ENCODE measurements around the gene SLC25A3. TPM values are rescaled to one million over a fixed set of nuclear protein-coding genes. Genes with fewer than 3 reads are reported as not detected.
"Not testable (repeated sequence)": the region's sequence is repeated elsewhere in the genome, so short reads cannot be mapped to it uniquely, and the experiment has no call there.

The SLC25A3 gene
- total RNA-seq, 3 donors from 2014 or later = 617 to 741 (median 658) TPM

DNA sequence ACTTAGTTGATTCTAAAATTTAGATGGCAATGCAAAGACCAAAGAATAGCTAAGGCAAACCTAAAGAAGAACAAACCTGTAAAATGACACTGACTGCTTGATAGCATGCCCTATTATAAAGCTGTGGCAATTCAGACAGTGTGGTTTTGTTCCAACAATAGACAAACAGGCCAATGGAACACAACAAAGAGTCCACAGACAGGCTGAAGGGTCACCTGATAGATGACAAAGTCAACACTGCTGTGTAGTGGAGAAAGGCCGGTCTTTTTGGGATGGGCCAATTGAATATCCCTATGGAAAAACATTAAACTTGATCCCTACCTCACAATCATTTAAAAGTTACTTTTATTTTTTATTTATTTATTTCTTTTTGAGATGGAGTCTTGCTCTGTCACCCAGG, 33.8 kb upstream of the SLC25A3 start:
- no peak for ATAC-seq
- TF ChIP-seq, protein P1, sequence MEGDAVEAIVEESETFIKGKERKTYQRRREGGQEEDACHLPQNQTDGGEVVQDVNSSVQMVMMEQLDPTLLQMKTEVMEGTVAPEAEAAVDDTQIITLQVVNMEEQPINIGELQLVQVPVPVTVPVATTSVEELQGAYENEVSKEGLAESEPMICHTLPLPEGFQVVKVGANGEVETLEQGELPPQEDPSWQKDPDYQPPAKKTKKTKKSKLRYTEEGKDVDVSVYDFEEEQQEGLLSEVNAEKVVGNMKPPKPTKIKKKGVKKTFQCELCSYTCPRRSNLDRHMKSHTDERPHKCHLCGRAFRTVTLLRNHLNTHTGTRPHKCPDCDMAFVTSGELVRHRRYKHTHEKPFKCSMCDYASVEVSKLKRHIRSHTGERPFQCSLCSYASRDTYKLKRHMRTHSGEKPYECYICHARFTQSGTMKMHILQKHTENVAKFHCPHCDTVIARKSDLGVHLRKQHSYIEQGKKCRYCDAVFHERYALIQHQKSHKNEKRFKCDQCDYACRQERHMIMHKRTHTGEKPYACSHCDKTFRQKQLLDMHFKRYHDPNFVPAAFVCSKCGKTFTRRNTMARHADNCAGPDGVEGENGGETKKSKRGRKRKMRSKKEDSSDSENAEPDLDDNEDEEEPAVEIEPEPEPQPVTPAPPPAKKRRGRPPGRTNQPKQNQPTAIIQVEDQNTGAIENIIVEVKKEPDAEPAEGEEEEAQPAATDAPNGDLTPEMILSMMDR (IDR thresholded peaks at IDR 0.05) = no peak

DNA sequence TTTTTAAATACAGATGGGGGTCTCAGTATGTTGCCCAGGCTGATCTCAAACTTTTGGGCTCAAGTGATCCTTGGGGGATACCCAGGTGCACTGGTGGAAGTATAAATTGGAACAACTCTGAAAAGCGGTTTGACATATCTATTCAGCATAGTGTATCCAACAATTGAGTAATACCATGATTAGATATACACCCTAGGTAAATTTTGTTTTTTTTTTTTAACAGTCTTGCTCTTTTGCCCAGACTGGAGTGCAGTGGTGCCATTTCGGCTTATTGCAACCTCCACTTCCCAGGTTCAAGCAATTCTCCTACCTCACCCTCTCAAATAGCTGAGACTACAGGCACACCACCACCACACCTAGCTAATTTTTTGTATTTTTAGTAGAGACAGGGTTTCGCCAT, 31.6 kb upstream of the SLC25A3 start:
- H3K4me1 ChIP-seq (ENCODE audit: low read depth) = no peaks in the 10 kb centered on the region
- H3K4me3 ChIP-seq = no peak overlapping the region
- intact Hi-C loops (cut with DNase I, micrococcal nuclease) = loop anchor here in 1 of 2 donors (10.0 kb wide), 1 partner anchor 83 kb away; the partner anchor contains the start of genes APAF1 and IKBIP
- H3K9me3 ChIP-seq = no peaks in the 10 kb centered on the region
- DNase-seq (no peak), ATAC-seq (no peak)
- TF ChIP-seq, protein P1 (IDR thresholded peaks at IDR 0.05) = no peak
- no peaks in the 10 kb centered on the region for H3K36me3 ChIP-seq (ENCODE audit: low read depth)

More for the DNA sequence above, 33.8 kb upstream of the SLC25A3 start:
- intact Hi-C loops (cut with DNase I, micrococcal nuclease) = loop anchor here in 1 of 2 donors (10.0 kb wide), 1 partner anchor 85 kb away; the partner anchor contains the start of genes APAF1 and IKBIP
- Histone ChIP-seq H3K36me3 (ENCODE audit: low read depth) (no peaks in the 10 kb centered on the region), H3K4me1 (ENCODE audit: low read depth) (no peaks in the 10 kb centered on the region), H3K4me3 (no peak overlapping the region), H3K9me3 (no peaks in the 10 kb centered on the region)
- no peak for DNase-seq

DNA sequence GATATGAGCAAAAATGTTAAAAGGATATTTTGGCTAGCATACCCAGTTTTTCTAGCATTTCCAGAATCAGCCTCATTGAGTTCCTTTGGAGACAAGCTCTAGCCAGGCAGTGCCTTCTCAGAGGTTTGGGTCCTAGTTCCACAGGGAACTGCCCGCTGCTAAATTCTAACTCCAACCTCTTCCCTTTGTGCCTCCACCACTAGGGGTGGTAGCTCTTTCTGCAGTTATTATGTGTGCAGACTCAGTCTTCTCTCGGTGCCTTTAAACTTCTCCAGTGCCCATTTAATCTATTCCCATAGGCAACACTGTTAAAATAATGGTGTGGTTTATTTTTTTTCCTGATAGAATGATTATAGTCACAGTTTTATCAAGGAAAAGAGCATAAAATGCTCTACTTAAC, 21.5 kb upstream of the SLC25A3 start:
- DNase-seq (no peak), ATAC-seq (no peak)
- Histone ChIP-seq H3K4me3 (no peak overlapping the region), H3K4me1 (ENCODE audit: low read depth) (peaks cover 7% of the 10 kb centered on the region), H3K9me3 (no peaks in the 10 kb centered on the region), H3K36me3 (ENCODE audit: low read depth) (no peaks in the 10 kb centered on the region)
- TF ChIP-seq, protein P1 (IDR thresholded peaks at IDR 0.05) = no peak
- intact Hi-C loops (cut with DNase I, micrococcal nuclease) = no loop called here

DNA sequence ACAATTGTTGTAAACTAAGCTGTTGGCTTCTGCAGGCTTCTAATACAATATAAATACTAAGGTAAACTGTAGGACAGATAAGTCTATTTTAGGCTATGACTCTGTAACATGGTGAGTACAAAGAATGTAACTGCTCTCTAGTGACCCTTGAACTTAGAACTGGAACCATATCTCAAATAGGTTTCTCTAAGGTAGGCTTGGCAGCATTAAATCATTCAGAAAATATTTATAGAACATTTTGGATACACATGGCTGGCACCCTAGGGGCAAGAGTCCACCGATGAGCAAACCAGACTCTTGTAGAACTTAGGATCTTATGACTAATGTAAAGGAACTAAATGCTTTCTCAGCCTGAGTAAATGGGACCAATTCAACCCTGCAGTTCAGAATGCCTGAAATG, 19.4 kb upstream of the SLC25A3 start:
- peak; percentile 85 for ATAC-seq
- TF ChIP-seq, protein P1 (IDR thresholded peaks at IDR 0.05) = no peak
- DNase-seq = peak in 1 of 3 donors; percentile 41

DNA sequence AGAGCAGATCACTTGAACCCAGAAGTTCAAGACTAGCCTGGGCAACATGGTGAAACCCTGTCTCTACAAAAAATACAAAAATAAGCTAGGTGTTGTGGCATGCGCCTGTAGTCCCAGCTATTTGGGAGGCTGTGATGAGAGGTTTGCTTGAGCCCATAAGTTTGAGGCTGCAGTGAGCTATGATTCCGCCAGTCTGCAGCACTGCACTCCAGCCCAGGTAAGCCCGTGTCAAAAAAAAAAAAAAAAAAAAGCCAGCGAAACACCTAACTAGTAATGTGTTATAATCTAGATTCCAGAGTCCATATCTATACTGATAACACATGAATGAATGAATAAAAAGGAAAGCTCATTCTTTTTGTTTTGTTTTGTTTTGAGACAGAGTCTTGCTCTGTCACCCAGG, 18.5 kb upstream of the SLC25A3 start:
- no peaks in the 10 kb centered on the region for H3K36me3 ChIP-seq (ENCODE audit: low read depth)
- peak; percentile 49 for ATAC-seq
- H3K4me3 ChIP-seq = no peak overlapping the region
- peaks cover 7% of the 10 kb centered on the region for H3K4me1 ChIP-seq (ENCODE audit: low read depth)
- intact Hi-C loops (cut with DNase I, micrococcal nuclease) = no loop called here
- DNase-seq = peak in 1 of 3 donors; percentile 19
- TF ChIP-seq, protein P1 (IDR thresholded peaks at IDR 0.05) = no peak
- H3K9me3 ChIP-seq = no peaks in the 10 kb centered on the region

More for the DNA sequence above, 19.4 kb upstream of the SLC25A3 start:
- Histone ChIP-seq H3K9me3 (no peaks in the 10 kb centered on the region), H3K4me1 (ENCODE audit: low read depth) (peaks cover 7% of the 10 kb centered on the region), H3K36me3 (ENCODE audit: low read depth) (no peaks in the 10 kb centered on the region), H3K4me3 (no peak overlapping the region)
- intact Hi-C loops (cut with DNase I, micrococcal nuclease) = no loop called here

DNA sequence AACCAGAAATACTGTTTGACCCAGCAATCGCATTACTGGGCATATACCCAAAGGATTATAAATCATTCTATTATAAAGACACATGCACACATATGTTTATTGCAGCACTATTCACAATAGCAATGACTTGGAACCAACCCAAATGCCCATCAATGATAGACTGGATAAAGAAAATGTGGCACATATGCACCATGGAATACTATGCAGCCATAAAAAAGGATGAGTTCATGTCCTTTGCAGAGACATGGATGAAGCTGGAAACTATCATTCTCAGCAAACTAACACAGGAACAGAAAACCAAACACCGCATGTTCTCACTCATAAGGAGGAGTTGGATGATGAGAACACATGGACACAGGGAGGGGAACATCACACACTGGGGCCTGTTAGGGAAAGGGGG, 16.7 kb upstream of the SLC25A3 start:
- H3K36me3 ChIP-seq (ENCODE audit: low read depth); H3K9me3 ChIP-seq; H3K4me1 ChIP-seq (ENCODE audit: low read depth); H3K4me3 ChIP-seq; DNase-seq; ATAC-seq; intact Hi-C loops (cut with DNase I, micrococcal nuclease): not testable (repeated sequence)
